Measurements from ENCODE around the gene C9orf43.

C9orf43 gene

GRCh38 chr9:113386571-113387393 lies 23.8 kb upstream of the C9orf43 start:
- ATAC-seq (ENCODE audit: insufficient read depth, low read depth) (no peak), DNase-seq (no peak)
- TF ChIP-seq EZH2 (IDR thresholded peaks at IDR 0.05; ENCODE audit: borderline replicate concordance, low read depth, low read length, severe bottlenecking) (no peak), CTCF (IDR thresholded peaks at IDR 0.05; ENCODE audit: borderline replicate concordance, extremely low read depth, low read length, poor library complexity, severe bottlenecking) (no peak)
- H3K36me3 ChIP-seq (ENCODE audit: insufficient read depth, low read length) = peaks cover 39% of the 10 kb centered on the region
- no peak overlapping the region for H2AFZ ChIP-seq (ENCODE audit: low read depth, low read length)
- H3K9ac ChIP-seq (ENCODE audit: low read depth, low read length) = no peak overlapping the region
- no peak overlapping the region for H3K4me3 ChIP-seq (ENCODE audit: low read depth in 1 of 2, low read length in 2 of 2)
- H3K4me1 ChIP-seq (ENCODE audit: insufficient read depth, low read length) = no peaks in the 10 kb centered on the region
- H3K27ac ChIP-seq (ENCODE audit: low read length) = no peak overlapping the region
- no peaks in the 10 kb centered on the region for H4K20me1 ChIP-seq (ENCODE audit: insufficient read depth, low read length)
- H3K9me3 ChIP-seq (ENCODE audit: insufficient read depth, low read length, severe bottlenecking) = no peaks in the 10 kb centered on the region
- H3K79me2 ChIP-seq (ENCODE audit: insufficient read depth, low read length) = no peaks in the 10 kb centered on the region
- H3K27me3 ChIP-seq (ENCODE audit: insufficient read depth, low read length, poor library complexity) = no peaks in the 10 kb centered on the region
- no peak overlapping the region for H3K4me2 ChIP-seq (ENCODE audit: insufficient read depth, low read length)

- Histone ChIP-seq H3K9me3 (ENCODE audit: insufficient read depth, low read length, severe bottlenecking) (no peaks in the 10 kb centered on the region), H3K36me3 (ENCODE audit: insufficient read depth, low read length) (peaks cover 47% of the 10 kb centered on the region), H4K20me1 (ENCODE audit: insufficient read depth, low read length) (no peaks in the 10 kb centered on the region), H2AFZ (ENCODE audit: low read depth, low read length) (no peak overlapping the region), H3K79me2 (ENCODE audit: insufficient read depth, low read length) (no peaks in the 10 kb centered on the region), H3K4me3 (ENCODE audit: low read depth in 1 of 2, low read length in 2 of 2) (no peak overlapping the region), H3K4me2 (ENCODE audit: insufficient read depth, low read length) (no peak overlapping the region), H3K9ac (ENCODE audit: low read depth, low read length) (no peak overlapping the region), H3K4me1 (ENCODE audit: insufficient read depth, low read length) (no peaks in the 10 kb centered on the region), H3K27me3 (ENCODE audit: insufficient read depth, low read length, poor library complexity) (no peaks in the 10 kb centered on the region), H3K27ac (ENCODE audit: low read length) (no peak overlapping the region)
- ATAC-seq (ENCODE audit: insufficient read depth, low read depth) (no peak), DNase-seq (no peak)
- no peak for TF ChIP-seq EZH2 (IDR thresholded peaks at IDR 0.05; ENCODE audit: borderline replicate concordance, low read depth, low read length, severe bottlenecking)
- no peak for TF ChIP-seq CTCF (IDR thresholded peaks at IDR 0.05; ENCODE audit: borderline replicate concordance, extremely low read depth, low read length, poor library complexity, severe bottlenecking)
These were observed 22.9 kb upstream of the C9orf43 start for GRCh38 chr9:113387560-113388230.

GRCh38 chr9:113388833-113389232 lies 21.7 kb upstream of the C9orf43 start:
- no peak overlapping the region for H3K9ac ChIP-seq (ENCODE audit: low read depth, low read length)
- TF ChIP-seq CTCF (IDR thresholded peaks at IDR 0.05; ENCODE audit: borderline replicate concordance, extremely low read depth, low read length, poor library complexity, severe bottlenecking) (no peak), EZH2 (IDR thresholded peaks at IDR 0.05; ENCODE audit: borderline replicate concordance, low read depth, low read length, severe bottlenecking) (no peak)
- no peak for DNase-seq
- ATAC-seq (ENCODE audit: insufficient read depth, low read depth) = no peak
- peaks cover 54% of the 10 kb centered on the region for H3K36me3 ChIP-seq (ENCODE audit: insufficient read depth, low read length)
- H3K4me1 ChIP-seq (ENCODE audit: insufficient read depth, low read length) = no peaks in the 10 kb centered on the region
- no peaks in the 10 kb centered on the region for H3K79me2 ChIP-seq (ENCODE audit: insufficient read depth, low read length)
- H3K27me3 ChIP-seq (ENCODE audit: insufficient read depth, low read length, poor library complexity) = no peaks in the 10 kb centered on the region
- H3K4me2 ChIP-seq (ENCODE audit: insufficient read depth, low read length) = no peak overlapping the region
- H3K4me3 ChIP-seq (ENCODE audit: low read depth in 1 of 2, low read length in 2 of 2) = no peak overlapping the region
- H3K9me3 ChIP-seq (ENCODE audit: insufficient read depth, low read length, severe bottlenecking) = no peaks in the 10 kb centered on the region
- H3K27ac ChIP-seq (ENCODE audit: low read length) = no peak overlapping the region
- no peak overlapping the region for H2AFZ ChIP-seq (ENCODE audit: low read depth, low read length)
- no peaks in the 10 kb centered on the region for H4K20me1 ChIP-seq (ENCODE audit: insufficient read depth, low read length)

All from DND-41 (cell line).